WERI-Rb-1 (cell line): ENCODE results near the gene MFSD2B.

Experiments
- DNase-seq: peaks from one replicate; pipeline ENCODE4 v3.0.0-alpha.2; 2020
- H3K27ac ChIP-seq: fragments of 250-450 bp; sonication (Bioruptor Pico); 2 replicates; pipeline ENCODE4 v1.5.1; 2020; ENCODE audit warnings: mild to moderate bottlenecking, moderate library complexity
- H3K27me3 ChIP-seq: fragments of 250-450 bp; sonication (Bioruptor Pico); 2 replicates; pipeline ENCODE4 v1.5.1; 2021; ENCODE audit warnings: mild to moderate bottlenecking, low read depth, moderate library complexity; ENCODE audit not compliant: insufficient read depth, severe bottlenecking
- H3K36me3 ChIP-seq: fragments of 250-450 bp; sonication (Bioruptor Pico); 2 replicates; pipeline ENCODE4 v1.5.1; 2020; ENCODE audit warnings: mild to moderate bottlenecking, moderate library complexity
- H3K4me3 ChIP-seq: 2 replicates; pipeline ENCODE4 v1.5.1; 2011; ENCODE audit warnings: low read depth, mild to moderate bottlenecking, control low read depth, low read length
- H3K9me3 ChIP-seq: fragments of 250-450 bp; sonication (Bioruptor Pico); 2 replicates; pipeline ENCODE4 v1.5.1; 2021; ENCODE audit warnings: mild to moderate bottlenecking, moderate library complexity; ENCODE audit not compliant: severe bottlenecking
- TF ChIP-seq, protein P1 (sequence below): IDR thresholded peaks from 2 replicates; pipeline ENCODE4 v1.5.1; 2011; ENCODE audit warnings: low read depth, mild to moderate bottlenecking, control low read depth, inconsistent platforms, low read length

The MFSD2B gene, protein sequence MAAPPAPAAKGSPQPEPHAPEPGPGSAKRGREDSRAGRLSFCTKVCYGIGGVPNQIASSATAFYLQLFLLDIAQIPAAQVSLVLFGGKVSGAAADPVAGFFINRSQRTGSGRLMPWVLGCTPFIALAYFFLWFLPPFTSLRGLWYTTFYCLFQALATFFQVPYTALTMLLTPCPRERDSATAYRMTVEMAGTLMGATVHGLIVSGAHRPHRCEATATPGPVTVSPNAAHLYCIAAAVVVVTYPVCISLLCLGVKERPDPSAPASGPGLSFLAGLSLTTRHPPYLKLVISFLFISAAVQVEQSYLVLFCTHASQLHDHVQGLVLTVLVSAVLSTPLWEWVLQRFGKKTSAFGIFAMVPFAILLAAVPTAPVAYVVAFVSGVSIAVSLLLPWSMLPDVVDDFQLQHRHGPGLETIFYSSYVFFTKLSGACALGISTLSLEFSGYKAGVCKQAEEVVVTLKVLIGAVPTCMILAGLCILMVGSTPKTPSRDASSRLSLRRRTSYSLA

DNA sequence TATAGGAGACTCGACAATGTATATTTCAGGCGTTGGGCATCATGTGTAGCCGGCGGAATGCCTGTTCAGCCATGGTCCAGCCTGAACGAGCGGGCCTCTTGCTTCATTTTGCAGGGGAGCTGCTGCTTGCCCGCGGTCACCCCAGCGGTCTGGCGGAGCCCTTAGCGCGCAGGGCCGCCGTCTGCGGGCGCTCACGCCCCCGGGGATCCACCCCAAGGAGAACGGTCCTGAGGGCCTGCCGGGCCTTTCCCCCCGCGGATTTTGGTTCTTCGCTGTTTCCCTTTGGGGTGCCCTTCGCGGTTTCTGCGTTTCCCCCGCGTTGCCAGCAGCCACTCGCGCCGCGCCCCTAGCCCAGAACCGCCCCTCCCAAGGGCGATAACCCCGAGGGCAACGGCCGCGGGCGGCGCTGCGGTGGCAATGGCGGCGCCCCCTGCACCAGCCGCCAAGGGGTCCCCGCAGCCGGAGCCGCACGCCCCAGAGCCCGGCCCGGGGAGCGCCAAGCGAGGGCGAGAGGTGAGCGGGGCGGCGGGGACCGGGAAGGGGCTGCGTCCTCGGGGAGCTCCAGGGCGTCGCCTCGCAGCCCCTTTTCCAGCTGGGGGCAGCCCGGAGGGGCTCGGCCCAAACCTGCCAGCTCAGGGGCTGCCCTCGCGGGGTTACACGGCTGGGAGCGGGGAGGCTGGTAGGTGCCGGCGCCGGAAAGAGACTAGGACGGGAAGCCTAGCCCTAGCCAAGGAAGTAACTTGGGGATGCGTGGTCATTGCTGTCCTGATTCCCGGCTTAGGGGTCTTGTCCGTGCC lies at the start of gene MFSD2B:
TSS of gene MFSD2B (plus strand) at position 406 of the 797 bp plus-strand sequence. CDS start at position 418, 12 bp downstream.
- Histone ChIP-seq H3K4me3 (no peak within 1 kb of the TSS), H3K36me3 (no peaks in the 10 kb centered on the region), H3K9me3 (no peaks in the 10 kb centered on the region), H3K27ac (no peak within 1 kb of the TSS), H3K27me3 (no peaks in the 10 kb centered on the region)
- no peak for DNase-seq
- TF ChIP-seq, protein P1, sequence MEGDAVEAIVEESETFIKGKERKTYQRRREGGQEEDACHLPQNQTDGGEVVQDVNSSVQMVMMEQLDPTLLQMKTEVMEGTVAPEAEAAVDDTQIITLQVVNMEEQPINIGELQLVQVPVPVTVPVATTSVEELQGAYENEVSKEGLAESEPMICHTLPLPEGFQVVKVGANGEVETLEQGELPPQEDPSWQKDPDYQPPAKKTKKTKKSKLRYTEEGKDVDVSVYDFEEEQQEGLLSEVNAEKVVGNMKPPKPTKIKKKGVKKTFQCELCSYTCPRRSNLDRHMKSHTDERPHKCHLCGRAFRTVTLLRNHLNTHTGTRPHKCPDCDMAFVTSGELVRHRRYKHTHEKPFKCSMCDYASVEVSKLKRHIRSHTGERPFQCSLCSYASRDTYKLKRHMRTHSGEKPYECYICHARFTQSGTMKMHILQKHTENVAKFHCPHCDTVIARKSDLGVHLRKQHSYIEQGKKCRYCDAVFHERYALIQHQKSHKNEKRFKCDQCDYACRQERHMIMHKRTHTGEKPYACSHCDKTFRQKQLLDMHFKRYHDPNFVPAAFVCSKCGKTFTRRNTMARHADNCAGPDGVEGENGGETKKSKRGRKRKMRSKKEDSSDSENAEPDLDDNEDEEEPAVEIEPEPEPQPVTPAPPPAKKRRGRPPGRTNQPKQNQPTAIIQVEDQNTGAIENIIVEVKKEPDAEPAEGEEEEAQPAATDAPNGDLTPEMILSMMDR = no peak

DNA sequence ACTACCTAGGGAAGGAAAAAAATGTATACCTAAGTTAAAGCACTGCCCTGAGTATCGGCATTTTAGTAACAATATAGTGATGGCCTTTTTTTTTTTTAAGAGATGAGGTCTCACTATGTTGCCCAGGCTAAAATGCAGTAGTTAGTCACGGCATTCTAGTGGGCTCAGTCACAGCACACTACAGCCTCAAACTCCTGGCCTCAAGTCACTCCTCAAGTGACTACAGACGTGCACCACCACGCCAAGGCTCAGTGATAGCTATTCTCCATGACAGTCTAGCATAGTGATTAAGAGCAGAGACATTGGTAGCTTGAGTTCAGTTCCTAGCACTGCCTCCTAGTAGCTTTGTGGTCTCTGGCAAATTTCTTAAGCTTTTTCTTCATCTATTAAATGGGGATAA lies 42.0 kb upstream of the MFSD2B start:
- H3K27ac ChIP-seq = no peak overlapping the region
- H3K27me3 ChIP-seq = no peaks in the 10 kb centered on the region
- no peak for DNase-seq
- peaks cover 42% of the 10 kb centered on the region for H3K36me3 ChIP-seq
- no peak overlapping the region for H3K4me3 ChIP-seq
- no peaks in the 10 kb centered on the region for H3K9me3 ChIP-seq
- TF ChIP-seq, protein P1 = no peak

DNA sequence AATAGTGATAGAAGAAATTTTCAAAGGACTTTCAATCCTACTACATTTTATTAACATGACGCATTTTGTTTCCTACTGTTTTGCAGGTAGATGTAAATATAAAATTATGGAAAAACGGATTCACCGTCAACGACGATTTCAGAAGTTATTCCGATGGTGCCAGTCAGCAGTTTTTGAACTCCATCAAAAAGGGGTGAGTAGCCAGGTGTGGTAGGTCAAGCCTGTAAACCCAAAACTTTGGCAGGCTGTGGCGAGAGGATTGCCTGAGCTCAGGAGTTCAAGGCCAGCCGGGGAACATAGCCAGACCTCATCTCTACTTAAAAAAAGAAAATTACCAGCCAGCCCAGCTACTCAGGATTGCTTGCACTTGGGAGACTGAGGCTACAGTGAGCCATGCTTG lies 33.0 kb upstream of the MFSD2B start:
- Histone ChIP-seq H3K27ac (no peak overlapping the region), H3K4me3 (no peak overlapping the region), H3K36me3 (peaks cover 62% of the 10 kb centered on the region), H3K9me3 (no peaks in the 10 kb centered on the region), H3K27me3 (no peaks in the 10 kb centered on the region)
- TF ChIP-seq, protein P1 = no peak
- no peak for DNase-seq

DNA sequence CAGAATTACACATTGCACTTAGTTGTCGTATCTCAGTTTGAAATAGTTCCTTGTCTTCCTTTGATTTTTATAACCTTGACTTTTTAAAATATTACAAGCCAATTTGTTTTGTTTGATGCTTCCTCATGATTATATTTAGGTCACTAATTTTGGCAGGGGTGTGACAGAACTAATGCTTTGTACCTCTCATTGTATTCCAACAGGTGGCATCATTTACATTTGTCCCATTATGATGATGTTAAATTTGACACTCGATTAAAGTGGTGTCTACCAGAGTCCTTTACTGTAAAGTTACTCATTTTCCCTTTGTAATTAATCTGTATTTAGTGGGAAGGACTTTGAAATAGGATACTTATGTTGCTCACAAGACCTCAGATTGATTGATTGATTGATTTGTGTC lies 21.5 kb upstream of the MFSD2B start:
- no peak for DNase-seq
- no peaks in the 10 kb centered on the region for H3K9me3 ChIP-seq
- no peaks in the 10 kb centered on the region for H3K27me3 ChIP-seq
- H3K27ac ChIP-seq = no peak overlapping the region
- peaks cover 38% of the 10 kb centered on the region for H3K36me3 ChIP-seq
- no peak overlapping the region for H3K4me3 ChIP-seq
- TF ChIP-seq, protein P1 = no peak

DNA sequence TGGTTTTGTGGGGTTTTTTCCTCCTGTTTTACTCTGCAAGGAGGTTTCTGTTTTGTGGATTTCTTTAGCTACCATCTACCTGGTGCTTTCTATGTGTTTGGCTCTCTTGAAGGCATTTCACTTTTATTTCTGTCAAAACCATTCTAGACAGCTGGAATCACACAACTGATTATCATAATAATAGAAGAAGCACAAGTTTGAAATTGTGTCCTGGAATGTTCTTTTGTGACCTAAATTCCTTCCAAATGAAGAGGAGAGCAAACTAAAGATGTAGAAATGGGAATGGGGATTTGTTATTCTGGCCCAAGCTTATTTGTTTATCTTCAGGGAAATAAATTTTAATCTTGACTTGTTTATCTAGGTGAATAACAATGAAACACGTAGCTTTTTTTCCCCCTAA lies 17.0 kb upstream of the MFSD2B start:
- H3K36me3 ChIP-seq = peaks cover 5% of the 10 kb centered on the region
- H3K9me3 ChIP-seq = no peaks in the 10 kb centered on the region
- TF ChIP-seq, protein P1 = no peak
- H3K27me3 ChIP-seq = no peaks in the 10 kb centered on the region
- no peak overlapping the region for H3K4me3 ChIP-seq
- H3K27ac ChIP-seq = no peak overlapping the region
- DNase-seq = no peak
